ENCODE measurements around the gene SLC5A4.

DNA sequence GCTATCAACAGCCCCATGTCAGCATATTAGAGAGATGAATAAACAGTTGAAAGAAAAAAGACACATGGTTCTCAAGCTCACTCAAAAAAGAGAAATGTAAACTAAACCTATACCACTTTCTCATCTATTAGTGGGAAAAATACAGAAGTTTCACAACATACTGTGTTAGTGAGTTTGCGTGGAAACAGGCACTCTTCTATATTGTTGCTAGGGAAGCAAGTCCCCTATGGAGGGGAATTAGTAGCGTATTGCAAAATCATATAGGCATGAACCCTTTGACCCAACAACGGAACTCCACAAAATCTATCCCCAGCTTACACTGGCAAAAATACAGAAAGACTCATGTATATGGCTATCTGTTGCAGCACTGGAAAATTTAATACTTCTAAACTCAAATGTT is 36.1 kb downstream of the SLC5A4 start:
- TF ChIP-seq CTCF (IDR thresholded peaks at IDR 0.05; ENCODE audit: low read depth, low read length) (no peak), EZH2phosphoT487 (IDR thresholded peaks at IDR 0.05; ENCODE audit: low read depth) (no peak)
